Measurements from ENCODE around the gene ATP8B1.
"Not testable (repeated sequence)": the region's sequence is repeated elsewhere in the genome, so short reads cannot be mapped to it uniquely, and the experiment has no call there.

The ATP8B1 gene

DNA sequence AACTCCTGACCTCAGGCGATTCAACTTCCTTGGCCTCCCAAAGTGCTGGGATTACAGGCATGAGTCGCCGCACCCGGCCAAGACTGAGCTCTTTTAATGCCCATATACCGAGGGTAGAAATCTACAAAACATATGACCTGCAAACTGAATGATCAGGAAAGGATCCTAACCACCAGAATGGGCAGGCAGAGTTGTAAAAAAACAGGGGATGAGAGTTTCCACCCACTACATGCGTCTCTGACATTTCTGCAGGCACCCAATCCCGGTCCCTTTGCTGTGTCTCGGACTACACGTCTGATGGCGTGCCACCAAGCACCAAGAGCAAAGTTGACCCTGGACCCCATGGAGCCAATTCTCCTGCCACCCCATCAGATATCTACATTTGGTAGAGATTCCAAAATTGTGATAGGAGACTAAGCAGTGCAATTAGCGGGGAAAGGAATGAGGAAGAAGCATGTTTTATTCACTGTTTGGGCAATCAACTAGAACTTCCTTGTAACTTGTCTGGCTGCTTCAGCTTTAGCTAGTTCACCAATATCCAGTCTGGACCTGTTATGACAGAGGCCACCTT, 74.1 kb downstream of the ATP8B1 start:
- no peaks in the 10 kb centered on the region for H3K9me3 ChIP-seq (ENCODE audit: control insufficient read depth, insufficient read depth, low read length)
- no peaks in the 10 kb centered on the region for H3K36me3 ChIP-seq (ENCODE audit: insufficient read depth, low read length)
- no peak overlapping the region for H3K9ac ChIP-seq (ENCODE audit: low read depth, low read length)
- no peaks in the 10 kb centered on the region for H3K4me1 ChIP-seq (ENCODE audit: insufficient read depth, low read length)

GRCh38 chr18:57727952-57728807, 74.9 kb downstream of the ATP8B1 start:
- Histone ChIP-seq H3K4me1 (ENCODE audit: insufficient read depth, low read length) (no peaks in the 10 kb centered on the region), H3K36me3 (ENCODE audit: insufficient read depth, low read length) (no peaks in the 10 kb centered on the region), H3K9ac (ENCODE audit: low read depth, low read length) (no peak overlapping the region), H3K9me3 (ENCODE audit: control insufficient read depth, insufficient read depth, low read length) (no peaks in the 10 kb centered on the region)

DNA sequence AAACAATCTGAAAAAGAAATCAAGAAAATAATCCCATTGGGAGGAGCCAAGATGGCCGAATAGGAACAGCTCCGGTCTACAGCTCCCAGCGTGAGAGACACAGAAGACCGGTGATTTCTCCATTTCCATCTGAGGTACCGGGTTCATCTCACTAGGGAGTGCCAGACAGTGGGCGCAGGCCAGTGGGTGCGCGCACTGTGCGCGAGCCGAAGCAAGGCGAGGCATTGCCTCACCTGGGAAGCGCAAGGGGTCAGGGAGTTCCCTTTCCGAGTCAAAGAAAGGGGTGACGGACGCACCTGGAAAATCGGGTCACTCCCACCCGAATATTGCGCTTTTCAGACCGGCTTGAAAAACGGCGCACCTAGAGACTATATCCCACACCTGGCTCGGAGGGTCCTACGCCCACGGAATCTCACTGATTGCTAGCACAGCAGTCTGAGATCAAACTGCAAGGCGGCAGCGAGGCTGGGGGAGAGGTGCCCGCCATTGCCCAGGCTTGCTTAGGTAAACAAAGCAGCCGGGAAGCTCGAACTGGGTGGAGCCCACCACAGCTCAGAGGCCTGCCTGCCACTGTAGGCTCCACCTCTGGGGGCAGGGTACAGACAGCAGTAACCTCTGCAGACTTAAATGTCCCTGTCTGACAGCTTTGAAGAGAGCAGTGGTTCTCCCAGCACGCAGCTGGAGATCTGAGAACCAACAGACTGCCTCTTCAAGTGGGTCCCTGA, 83.7 kb downstream of the ATP8B1 start:
- not testable (repeated sequence) for H3K9me3 ChIP-seq (ENCODE audit: control insufficient read depth, insufficient read depth, low read length); H3K4me1 ChIP-seq (ENCODE audit: insufficient read depth, low read length); H3K36me3 ChIP-seq (ENCODE audit: insufficient read depth, low read length)
- peak overlapping the region; percentile 24; the same call in 1 of the 2 replicates for H3K9ac ChIP-seq (ENCODE audit: low read depth, low read length)

DNA sequence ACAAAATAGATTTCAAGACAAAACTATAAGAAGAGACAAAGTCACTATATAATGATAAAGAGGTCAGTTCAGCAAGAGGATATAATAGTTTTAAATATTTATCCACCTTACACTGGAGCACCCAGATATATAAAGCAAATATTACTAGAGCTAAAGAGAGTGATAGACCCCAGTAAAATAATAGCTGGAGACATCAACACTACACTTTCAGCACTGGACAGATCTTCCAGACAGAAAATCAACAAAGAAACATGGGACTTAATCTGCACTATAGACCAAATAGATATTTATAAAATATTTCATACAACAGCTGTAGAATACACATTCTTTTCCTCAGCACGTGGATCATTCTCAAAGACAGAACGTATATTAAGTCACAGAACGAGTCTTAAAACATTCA, 86.6 kb downstream of the ATP8B1 start:
- peaks cover 8% of the 10 kb centered on the region; the same call in 1 of the 2 replicates for H3K4me1 ChIP-seq (ENCODE audit: insufficient read depth, low read length)
- no peak overlapping the region for H3K9ac ChIP-seq (ENCODE audit: low read depth, low read length)
- no peaks in the 10 kb centered on the region for H3K36me3 ChIP-seq (ENCODE audit: insufficient read depth, low read length)
- H3K9me3 ChIP-seq (ENCODE audit: control insufficient read depth, insufficient read depth, low read length), result no peaks in the 10 kb centered on the region

GRCh38 chr18:57715671-57716070, 87.4 kb downstream of the ATP8B1 start:
- no peak overlapping the region for H3K9ac ChIP-seq (ENCODE audit: low read depth, low read length)
- H3K9me3 ChIP-seq (ENCODE audit: control insufficient read depth, insufficient read depth, low read length), result no peaks in the 10 kb centered on the region
- H3K4me1 ChIP-seq (ENCODE audit: insufficient read depth, low read length), result peaks cover 8% of the 10 kb centered on the region; the same call in 1 of the 2 replicates
- H3K36me3 ChIP-seq (ENCODE audit: insufficient read depth, low read length), result no peaks in the 10 kb centered on the region

DNA sequence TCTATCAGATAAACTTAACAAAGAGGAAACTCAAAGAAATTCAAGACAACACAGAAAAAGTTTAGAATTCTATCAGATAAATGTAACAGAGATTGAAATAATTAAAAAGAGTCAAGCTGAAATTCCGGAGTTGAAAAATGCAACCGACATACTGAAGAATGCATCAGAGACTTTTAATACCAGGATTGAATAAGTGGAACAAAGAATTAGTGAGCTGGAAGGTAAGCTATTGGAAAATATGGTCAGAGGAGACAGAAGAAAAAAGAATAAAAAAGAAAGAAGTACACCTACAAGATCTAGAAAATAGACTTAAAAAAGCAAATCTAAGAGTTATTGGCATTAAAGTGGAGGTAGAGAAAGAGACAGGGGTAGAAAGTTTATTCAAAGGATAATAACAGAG, 88.0 kb downstream of the ATP8B1 start:
- Histone ChIP-seq H3K36me3 (ENCODE audit: insufficient read depth, low read length) (no peaks in the 10 kb centered on the region), H3K9ac (ENCODE audit: low read depth, low read length) (no peak overlapping the region), H3K9me3 (ENCODE audit: control insufficient read depth, insufficient read depth, low read length) (no peaks in the 10 kb centered on the region), H3K4me1 (ENCODE audit: insufficient read depth, low read length) (peaks cover 8% of the 10 kb centered on the region; the same call in 1 of the 2 replicates)

DNA sequence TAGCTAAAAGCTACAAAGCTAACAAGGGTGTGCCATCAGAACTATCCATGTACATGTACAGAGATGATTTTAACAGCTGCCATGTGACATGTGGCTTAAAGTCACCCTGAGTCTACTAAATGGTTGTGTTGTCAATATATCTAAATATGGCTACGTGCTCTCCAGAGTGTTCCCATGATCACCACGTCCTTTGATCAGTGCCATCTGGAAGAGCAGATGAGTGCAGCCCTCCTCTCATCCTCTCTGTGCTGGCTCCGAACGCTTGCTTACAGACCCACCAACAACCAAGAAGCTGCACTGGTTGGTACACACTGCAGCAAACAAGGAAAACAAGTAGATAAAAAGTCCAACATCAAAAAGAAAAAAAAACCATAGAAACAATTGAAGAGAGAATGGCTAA, 92.9 kb downstream of the ATP8B1 start:
- Histone ChIP-seq H3K36me3 (ENCODE audit: insufficient read depth, low read length) (no peaks in the 10 kb centered on the region), H3K4me1 (ENCODE audit: insufficient read depth, low read length) (peaks cover 8% of the 10 kb centered on the region; the same call in 1 of the 2 replicates), H3K9me3 (ENCODE audit: control insufficient read depth, insufficient read depth, low read length) (no peaks in the 10 kb centered on the region), H3K9ac (ENCODE audit: low read depth, low read length) (no peak overlapping the region)

DNA sequence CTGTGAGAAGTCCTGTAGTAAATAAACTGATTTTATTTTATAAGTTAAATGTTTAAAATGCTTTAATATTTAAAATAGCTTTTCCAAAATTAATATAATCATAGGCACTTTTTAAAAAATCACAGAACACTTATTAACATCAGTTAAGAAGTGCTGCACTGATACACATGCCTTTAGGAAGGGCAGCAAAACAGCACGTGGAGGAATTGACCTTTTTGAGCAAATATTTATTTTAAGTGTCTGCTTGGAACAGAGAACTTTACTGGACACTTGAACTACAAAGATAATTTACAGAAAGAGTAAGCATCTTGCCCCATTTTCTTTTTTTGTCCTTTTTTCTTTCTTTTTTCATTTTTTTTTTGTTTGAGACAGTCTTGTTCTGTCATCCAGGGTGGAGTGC, 93.8 kb downstream of the ATP8B1 start:
- H3K9ac ChIP-seq (ENCODE audit: low read depth, low read length), result no peak overlapping the region
- peaks cover 8% of the 10 kb centered on the region; the same call in 1 of the 2 replicates for H3K4me1 ChIP-seq (ENCODE audit: insufficient read depth, low read length)
- no peaks in the 10 kb centered on the region for H3K9me3 ChIP-seq (ENCODE audit: control insufficient read depth, insufficient read depth, low read length)
- H3K36me3 ChIP-seq (ENCODE audit: insufficient read depth, low read length), result no peaks in the 10 kb centered on the region

GRCh38 chr18:57708288-57708687, 94.8 kb downstream of the ATP8B1 start:
- Histone ChIP-seq H3K36me3 (ENCODE audit: insufficient read depth, low read length) (no peaks in the 10 kb centered on the region), H3K4me1 (ENCODE audit: insufficient read depth, low read length) (peaks cover 8% of the 10 kb centered on the region; the same call in 1 of the 2 replicates), H3K9me3 (ENCODE audit: control insufficient read depth, insufficient read depth, low read length) (no peaks in the 10 kb centered on the region), H3K9ac (ENCODE audit: low read depth, low read length) (no peak overlapping the region)

GRCh38 chr18:57705832-57706595, 97.1 kb downstream of the ATP8B1 start:
- H3K9me3 ChIP-seq (ENCODE audit: control insufficient read depth, insufficient read depth, low read length), result no peaks in the 10 kb centered on the region
- no peaks in the 10 kb centered on the region for H3K4me1 ChIP-seq (ENCODE audit: insufficient read depth, low read length)
- H3K36me3 ChIP-seq (ENCODE audit: insufficient read depth, low read length), result no peaks in the 10 kb centered on the region
- H3K9ac ChIP-seq (ENCODE audit: low read depth, low read length), result no peak overlapping the region

DNA sequence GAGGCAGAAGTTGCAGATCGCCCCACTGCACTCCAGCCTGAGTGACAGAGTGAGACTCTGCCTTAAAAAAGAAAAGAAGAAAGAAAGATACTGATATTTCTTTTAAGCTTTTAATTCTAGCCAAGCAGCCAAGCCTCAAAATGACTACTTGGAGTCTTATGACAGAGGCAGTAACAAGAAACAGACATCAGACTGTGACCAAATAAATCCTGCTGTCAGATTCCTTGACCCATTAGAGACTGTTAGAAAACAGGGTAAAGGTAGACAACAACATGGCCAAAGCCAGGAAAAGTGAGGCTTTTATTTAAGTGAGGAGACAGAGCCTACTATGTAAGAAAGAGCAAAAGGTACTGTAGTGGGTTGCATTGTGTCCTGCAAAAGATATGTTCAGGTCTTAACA, 98.1 kb downstream of the ATP8B1 start:
- no peaks in the 10 kb centered on the region for H3K36me3 ChIP-seq (ENCODE audit: insufficient read depth, low read length)
- H3K9me3 ChIP-seq (ENCODE audit: control insufficient read depth, insufficient read depth, low read length), result no peaks in the 10 kb centered on the region
- H3K9ac ChIP-seq (ENCODE audit: low read depth, low read length), result no peak overlapping the region
- no peaks in the 10 kb centered on the region for H3K4me1 ChIP-seq (ENCODE audit: insufficient read depth, low read length)

GRCh38 chr18:57698571-57699276, 104.4 kb downstream of the ATP8B1 start:
- Histone ChIP-seq H3K4me1 (ENCODE audit: insufficient read depth, low read length) (peaks cover 12% of the 10 kb centered on the region), H3K9ac (ENCODE audit: low read depth, low read length) (no peak overlapping the region), H3K36me3 (ENCODE audit: insufficient read depth, low read length) (no peaks in the 10 kb centered on the region), H3K9me3 (ENCODE audit: control insufficient read depth, insufficient read depth, low read length) (no peaks in the 10 kb centered on the region)

DNA sequence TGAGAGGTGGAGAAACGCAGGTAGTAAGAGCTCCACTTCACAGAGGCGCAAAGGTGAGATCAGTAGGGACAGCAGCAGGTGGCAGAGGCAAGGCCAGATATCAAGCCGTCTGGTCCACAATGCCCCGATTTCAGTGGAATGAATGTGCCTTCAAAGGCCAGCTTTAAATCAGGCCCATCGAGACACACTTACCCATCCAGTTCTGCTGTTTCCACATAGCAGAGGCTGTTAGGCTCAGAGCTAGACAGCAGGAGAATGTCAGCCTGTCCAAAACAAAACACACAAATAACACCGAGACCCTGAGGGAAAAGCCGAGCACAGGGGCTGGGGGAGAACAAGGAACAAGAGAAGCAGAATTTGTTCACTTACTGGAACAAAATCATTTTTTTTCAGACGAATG, 105.7 kb downstream of the ATP8B1 start:
- Histone ChIP-seq H3K9me3 (ENCODE audit: control insufficient read depth, insufficient read depth, low read length) (no peaks in the 10 kb centered on the region), H3K4me1 (ENCODE audit: insufficient read depth, low read length) (peaks cover 13% of the 10 kb centered on the region), H3K36me3 (ENCODE audit: insufficient read depth, low read length) (no peaks in the 10 kb centered on the region), H3K9ac (ENCODE audit: low read depth, low read length) (no peak overlapping the region)

- Histone ChIP-seq H3K9ac (ENCODE audit: low read depth, low read length) (no peak overlapping the region), H3K36me3 (ENCODE audit: insufficient read depth, low read length) (no peaks in the 10 kb centered on the region), H3K4me1 (ENCODE audit: insufficient read depth, low read length) (peaks cover 13% of the 10 kb centered on the region), H3K9me3 (ENCODE audit: control insufficient read depth, insufficient read depth, low read length) (no peaks in the 10 kb centered on the region)
Measured at GRCh38 chr18:57696271-57696670, 106.8 kb downstream of the ATP8B1 start.

Data from ES-I3 (cell line).